ENCODE measurements around the gene SPTBN5. TPM values are rescaled to one million over a fixed set of nuclear protein-coding genes. Genes with fewer than 3 reads are reported as not detected.

The SPTBN5 gene
- total RNA-seq, 2 experiments from 2014 or later = 0.54 to 0.91 TPM

GRCh38 chr15:41848631-41849030 lies 45.2 kb downstream of the SPTBN5 start:
- Mint-ChIP-seq H3K27ac (no peak overlapping the region), H3K36me3 (peaks cover 1% of the 10 kb centered on the region), H3K9me3 (ENCODE audit: low read depth) (no peaks in the 10 kb centered on the region), H3K27me3 (no peaks in the 10 kb centered on the region), H3K4me1 (peaks cover 3% of the 10 kb centered on the region), H3K4me3 (no peak overlapping the region)
- no peak for DNase-seq
- CTCF ChIA-PET = no interaction called here
- ATAC-seq = no peak

DNA sequence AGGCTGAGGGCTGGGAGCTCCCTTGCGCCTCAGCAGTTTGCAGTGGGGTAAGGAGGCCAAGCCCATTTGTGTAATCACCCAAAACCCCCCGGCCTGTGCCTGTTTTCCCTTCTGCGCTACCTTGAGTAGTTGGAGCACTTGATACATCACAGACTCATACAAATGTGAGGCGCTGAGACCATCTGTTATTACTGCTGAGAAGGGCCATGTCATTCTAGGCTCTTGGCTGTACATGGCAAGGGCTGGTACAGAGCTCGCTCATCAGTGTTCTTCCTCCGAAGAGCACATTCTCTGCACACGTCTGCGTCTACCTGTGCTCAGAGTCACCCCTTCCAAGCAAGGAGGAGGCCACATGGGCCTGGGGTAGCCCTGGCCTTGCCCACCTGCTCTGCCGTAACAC lies 45.9 kb downstream of the SPTBN5 start:
- Mint-ChIP-seq H3K27ac (no peak overlapping the region), H3K27me3 (no peaks in the 10 kb centered on the region), H3K36me3 (peaks cover 1% of the 10 kb centered on the region), H3K4me1 (peaks cover 3% of the 10 kb centered on the region), H3K9me3 (ENCODE audit: low read depth) (no peaks in the 10 kb centered on the region), H3K4me3 (no peak overlapping the region)
- DNase-seq = no peak
- ATAC-seq = no peak
- CTCF ChIA-PET = interaction anchor here (1.9 kb wide), 1 partner anchor 74 kb away, joined by 4 read pairs; the partner anchor contains the start of gene MAPKBP1

DNA sequence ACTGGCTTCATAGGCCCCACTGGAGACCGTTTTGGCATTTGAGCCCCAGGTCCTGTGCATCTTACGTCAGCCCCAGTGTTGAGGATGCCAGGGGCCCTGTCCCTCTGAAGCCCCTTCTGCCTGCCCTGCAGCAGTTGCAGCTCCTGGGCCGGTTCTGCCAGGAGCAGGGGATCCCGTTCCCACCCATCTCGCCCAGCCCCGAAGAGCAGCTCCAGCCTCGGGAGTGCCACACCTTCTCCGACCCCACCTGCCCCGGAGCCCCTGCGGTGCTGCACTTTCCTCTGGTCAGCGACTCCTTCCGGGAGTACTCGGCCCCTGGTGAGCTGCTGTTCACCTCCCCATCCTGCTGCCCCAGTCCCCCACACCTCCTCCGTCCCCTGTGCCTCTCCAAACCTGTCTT lies 46.6 kb downstream of the SPTBN5 start:
- Mint-ChIP-seq H3K9me3 (ENCODE audit: low read depth) (no peaks in the 10 kb centered on the region), H3K36me3 (peaks cover 1% of the 10 kb centered on the region), H3K27ac (no peak overlapping the region), H3K4me3 (no peak overlapping the region), H3K4me1 (peaks cover 3% of the 10 kb centered on the region), H3K27me3 (no peaks in the 10 kb centered on the region)
- CTCF ChIA-PET = interaction anchor here (1.9 kb wide), 1 partner anchor 74 kb away, joined by 4 read pairs; the partner anchor contains the start of gene MAPKBP1
- ATAC-seq (no peak), DNase-seq (no peak)

- CTCF ChIA-PET = interaction anchor here (0.9 to 1.6 kb wide), 2 partner anchors 13 to 56 kb away, joined by 3 to 6 read pairs; no protein-coding TSS in a partner anchor
- no peak for ATAC-seq
- DNase-seq = no peak
- Mint-ChIP-seq H3K27ac (no peak overlapping the region), H3K36me3 (peaks cover 1% of the 10 kb centered on the region), H3K4me3 (no peak overlapping the region), H3K9me3 (ENCODE audit: low read depth) (no peaks in the 10 kb centered on the region), H3K27me3 (no peaks in the 10 kb centered on the region), H3K4me1 (peaks cover 3% of the 10 kb centered on the region)
Measured at GRCh38 chr15:41844814-41845213, 49.0 kb downstream of the SPTBN5 start.

- Mint-ChIP-seq H3K27ac (no peak overlapping the region), H3K4me1 (peaks cover 2% of the 10 kb centered on the region), H3K4me3 (no peak overlapping the region), H3K9me3 (ENCODE audit: low read depth) (no peaks in the 10 kb centered on the region), H3K27me3 (no peaks in the 10 kb centered on the region), H3K36me3 (peaks cover 1% of the 10 kb centered on the region)
- ATAC-seq (no peak), DNase-seq (no peak)
- CTCF ChIA-PET = no interaction called here
Measured at GRCh38 chr15:41843571-41843970, 50.3 kb downstream of the SPTBN5 start.

DNA sequence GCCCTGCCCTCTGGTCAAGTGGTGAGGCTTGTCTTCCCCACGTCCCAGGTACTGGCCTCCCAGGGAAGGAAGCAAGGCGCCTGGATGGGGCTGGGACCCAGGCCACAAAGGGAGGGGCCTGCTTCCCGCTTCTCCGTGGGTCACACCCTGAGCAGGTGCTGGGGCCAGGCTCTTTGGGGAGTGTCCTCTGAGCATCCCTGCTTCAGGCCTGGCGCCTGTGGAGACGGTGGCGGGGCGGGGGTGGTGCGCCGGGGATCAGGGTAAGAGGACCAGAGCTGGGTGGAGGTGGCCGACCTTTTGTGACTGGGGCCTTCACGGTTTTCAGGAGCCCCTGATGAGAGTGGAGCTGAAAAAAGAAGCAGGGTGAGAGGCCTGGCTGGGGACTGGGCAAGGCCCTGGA lies 51.6 kb downstream of the SPTBN5 start:
- Mint-ChIP-seq H3K36me3 (no peaks in the 10 kb centered on the region), H3K4me3 (no peak overlapping the region), H3K27ac (no peak overlapping the region), H3K9me3 (ENCODE audit: low read depth) (no peaks in the 10 kb centered on the region), H3K4me1 (no peaks in the 10 kb centered on the region), H3K27me3 (no peaks in the 10 kb centered on the region)
- DNase-seq (no peak), ATAC-seq (peak; percentile 9)
- CTCF ChIA-PET = interaction anchor here (1.9 kb wide), 1 partner anchor 11 kb away, joined by 4 read pairs; no protein-coding TSS in a partner anchor

DNA sequence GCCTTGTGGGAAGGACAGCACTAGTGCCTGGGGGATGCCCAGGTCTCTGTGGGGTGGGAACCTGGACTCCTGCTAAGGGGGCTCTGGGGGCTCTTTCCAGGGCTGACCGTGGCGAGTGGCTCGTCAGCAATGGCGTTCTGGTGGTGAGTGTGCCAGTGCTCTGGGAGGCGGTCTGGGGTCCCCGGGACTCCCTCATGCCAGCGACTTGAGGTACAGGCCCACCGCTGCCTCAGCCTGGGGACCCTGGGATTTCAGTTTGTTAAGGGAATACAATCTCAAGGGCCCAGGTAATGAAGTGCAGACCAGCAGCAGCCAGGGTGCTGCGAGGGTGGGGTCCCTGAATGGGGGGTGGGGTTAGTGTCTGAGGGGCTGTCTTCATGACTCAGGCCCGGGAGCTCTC lies 52.7 kb downstream of the SPTBN5 start:
- CTCF ChIA-PET = interaction anchor here (1.9 kb wide), 1 partner anchor 10 kb away, joined by 4 read pairs; no protein-coding TSS in a partner anchor

DNA sequence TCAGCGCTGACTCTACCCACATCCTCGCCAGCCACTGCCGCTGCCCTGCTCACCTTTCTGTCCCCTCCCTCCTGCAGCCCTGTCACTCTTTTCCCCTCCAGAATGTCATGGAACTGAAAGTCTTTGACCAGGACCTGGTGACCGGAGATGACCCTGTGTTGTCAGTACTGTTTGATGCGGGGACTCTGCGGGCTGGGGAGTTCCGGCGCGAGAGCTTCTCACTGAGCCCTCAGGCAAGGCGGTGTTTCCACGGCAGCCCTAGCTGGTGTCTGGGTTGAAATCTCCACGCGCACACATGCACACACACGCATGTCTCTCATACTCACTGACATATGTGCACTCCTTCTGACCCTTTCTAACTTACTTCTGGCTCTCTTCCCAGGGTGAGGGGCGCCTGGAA lies 53.2 kb downstream of the SPTBN5 start:
- DNase-seq = no peak
- CTCF ChIA-PET = interaction anchor here (1.9 kb wide), 1 partner anchor 9 kb away, joined by 4 read pairs; no protein-coding TSS in a partner anchor
- no peak overlapping the region for H3K27ac Mint-ChIP-seq
- no peak for ATAC-seq
- H3K27me3 Mint-ChIP-seq = no peaks in the 10 kb centered on the region
- H3K36me3 Mint-ChIP-seq = no peaks in the 10 kb centered on the region
- no peaks in the 10 kb centered on the region for H3K9me3 Mint-ChIP-seq (ENCODE audit: low read depth)
- no peak overlapping the region for H3K4me3 Mint-ChIP-seq
- H3K4me1 Mint-ChIP-seq = peaks cover 2% of the 10 kb centered on the region

More for the DNA sequence above, 52.7 kb downstream of the SPTBN5 start:
- H3K4me1 Mint-ChIP-seq = no peaks in the 10 kb centered on the region
- DNase-seq (no peak), ATAC-seq (no peak)
- no peaks in the 10 kb centered on the region for H3K36me3 Mint-ChIP-seq
- no peak overlapping the region for H3K27ac Mint-ChIP-seq
- H3K9me3 Mint-ChIP-seq (ENCODE audit: low read depth) = no peaks in the 10 kb centered on the region
- no peaks in the 10 kb centered on the region for H3K27me3 Mint-ChIP-seq
- no peak overlapping the region for H3K4me3 Mint-ChIP-seq

GRCh38 chr15:41839781-41840491 lies 53.9 kb downstream of the SPTBN5 start:
- no peaks in the 10 kb centered on the region for H3K9me3 Mint-ChIP-seq (ENCODE audit: low read depth)
- H3K27ac Mint-ChIP-seq = no peak overlapping the region
- peaks cover 2% of the 10 kb centered on the region for H3K4me1 Mint-ChIP-seq
- H3K27me3 Mint-ChIP-seq = no peaks in the 10 kb centered on the region
- ATAC-seq (no peak), DNase-seq (no peak)
- no peak overlapping the region for H3K4me3 Mint-ChIP-seq
- CTCF ChIA-PET = no interaction called here
- H3K36me3 Mint-ChIP-seq = no peaks in the 10 kb centered on the region

DNA sequence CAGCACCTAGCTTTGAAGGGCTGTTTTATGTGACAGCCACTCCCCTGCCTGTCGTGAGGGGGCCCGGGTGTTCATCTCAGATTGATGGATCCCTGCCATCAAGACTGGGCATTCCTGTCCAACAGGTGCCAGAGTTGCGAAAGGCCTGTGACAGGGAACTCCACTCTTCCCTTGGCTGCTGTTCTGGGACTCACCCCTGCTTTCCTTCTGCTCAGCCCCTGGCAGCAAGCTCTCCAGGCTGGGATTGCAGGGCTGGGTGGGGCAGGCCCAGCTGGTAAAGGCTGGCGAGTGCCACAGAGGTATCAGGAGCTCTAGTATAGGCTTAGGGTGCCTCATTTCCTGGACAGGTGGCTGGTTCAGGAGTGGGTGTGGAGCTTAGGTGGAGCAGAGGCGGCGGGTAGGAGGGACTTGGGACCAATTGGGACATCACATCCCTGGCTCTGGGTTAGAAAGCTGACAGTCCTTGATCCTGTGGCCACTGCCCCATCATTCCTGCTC lies 55.4 kb downstream of the SPTBN5 start, which contains the start of gene PLA2G4B:
Gene PLA2G4B, plus strand, starts transcription at position 448 of the 498 bp plus-strand sequence. CDS start 67 bp downstream, outside the sequence.
- no peak for DNase-seq
- no peaks in the 10 kb centered on the region for H3K27me3 Mint-ChIP-seq
- peaks cover 2% of the 10 kb centered on the region for H3K4me1 Mint-ChIP-seq
- no peak for ATAC-seq
- CTCF ChIA-PET = interaction anchor here (0.6 to 1.3 kb wide), 4 partner anchors 23 to 210 kb away, joined by 3 read pairs; no protein-coding TSS in a partner anchor
- H3K9me3 Mint-ChIP-seq (ENCODE audit: low read depth) = no peaks in the 10 kb centered on the region
- no peak within 1 kb of the TSS for H3K27ac Mint-ChIP-seq
- H3K36me3 Mint-ChIP-seq = no peaks in the 10 kb centered on the region
- H3K4me3 Mint-ChIP-seq = no peak within 1 kb of the TSS

DNA sequence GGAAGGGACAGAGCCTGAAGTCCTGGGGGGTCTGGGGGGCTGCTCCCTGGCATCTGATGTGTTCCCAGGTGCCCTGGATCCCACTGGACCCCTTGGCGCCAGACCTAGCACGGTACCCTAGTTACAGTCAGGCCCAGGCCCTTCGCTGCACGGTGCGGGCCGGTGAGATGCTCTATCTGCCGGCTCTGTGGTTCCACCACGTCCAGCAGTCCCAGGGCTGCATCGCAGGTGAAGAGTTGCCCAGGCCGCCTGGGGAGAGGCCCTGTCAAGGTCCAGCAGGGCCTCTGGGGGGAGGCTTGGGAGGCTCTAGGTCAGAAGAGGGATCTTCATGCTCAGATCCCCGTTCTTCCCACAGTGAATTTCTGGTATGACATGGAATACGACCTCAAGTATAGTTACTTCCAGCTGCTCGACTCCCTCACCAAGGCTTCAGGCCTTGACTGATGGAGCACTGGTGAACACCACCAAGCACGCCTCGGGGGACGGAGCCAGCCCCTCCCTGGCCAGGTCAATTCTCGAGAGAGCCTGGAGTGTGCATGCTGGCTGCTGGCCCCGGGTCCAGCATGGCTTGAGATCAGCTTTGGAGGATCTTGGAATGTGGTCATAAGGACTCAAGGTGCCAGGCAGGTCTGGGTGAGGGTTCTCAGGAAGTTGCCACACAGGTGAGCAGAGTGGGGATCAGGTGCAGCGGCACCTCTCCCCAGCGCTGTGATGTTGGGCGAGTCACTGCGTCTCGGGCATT lies 57.0 kb downstream of the SPTBN5 start:
- no peaks in the 10 kb centered on the region for H3K9me3 Mint-ChIP-seq (ENCODE audit: low read depth)
- CTCF ChIA-PET = interaction anchor here (1.3 kb wide), 1 partner anchor 25 kb away, joined by 3 read pairs; no protein-coding TSS in a partner anchor
- no peaks in the 10 kb centered on the region for H3K27me3 Mint-ChIP-seq
- ATAC-seq (no peak), DNase-seq (no peak)
- H3K36me3 Mint-ChIP-seq = peaks cover 2% of the 10 kb centered on the region
- peaks cover 15% of the 10 kb centered on the region for H3K4me1 Mint-ChIP-seq
- no peak overlapping the region for H3K27ac Mint-ChIP-seq
- no peak overlapping the region for H3K4me3 Mint-ChIP-seq

GRCh38 chr15:41836073-41836472 lies 57.8 kb downstream of the SPTBN5 start:
- H3K4me1 Mint-ChIP-seq = peaks cover 23% of the 10 kb centered on the region
- no peaks in the 10 kb centered on the region for H3K9me3 Mint-ChIP-seq (ENCODE audit: low read depth)
- no peak overlapping the region for H3K27ac Mint-ChIP-seq
- peaks cover 4% of the 10 kb centered on the region for H3K36me3 Mint-ChIP-seq
- ATAC-seq = no peak
- no peaks in the 10 kb centered on the region for H3K27me3 Mint-ChIP-seq
- H3K4me3 Mint-ChIP-seq = no peak overlapping the region
- no peak for DNase-seq
- CTCF ChIA-PET = no interaction called here

DNA sequence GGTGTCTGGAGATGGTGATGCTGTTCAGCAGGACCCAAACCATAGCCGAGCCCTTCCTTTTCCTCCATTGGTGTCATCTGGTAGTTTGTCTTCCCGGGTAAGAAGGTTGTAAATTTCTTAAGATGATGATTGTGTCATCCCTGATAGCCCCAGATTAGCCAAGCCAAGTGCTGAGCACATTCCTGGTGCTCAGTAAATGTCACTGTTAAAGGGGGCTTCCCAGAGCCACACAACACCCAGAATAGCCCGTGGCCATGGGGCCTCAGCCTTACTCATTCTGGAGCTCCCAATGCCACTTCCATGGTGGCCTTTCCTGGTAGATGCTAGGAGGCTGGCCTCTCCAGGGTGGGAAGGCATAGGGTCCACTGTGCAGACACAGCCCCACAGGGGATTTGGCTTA lies 59.8 kb downstream of the SPTBN5 start:
- peaks cover 34% of the 10 kb centered on the region for H3K4me1 Mint-ChIP-seq

More for the DNA sequence above, 59.8 kb downstream of the SPTBN5 start:
- no peak for ATAC-seq
- H3K9me3 Mint-ChIP-seq (ENCODE audit: low read depth) = no peaks in the 10 kb centered on the region
- peaks cover 2% of the 10 kb centered on the region for H3K27me3 Mint-ChIP-seq
- DNase-seq = no peak
- no peak overlapping the region for H3K4me3 Mint-ChIP-seq
- H3K36me3 Mint-ChIP-seq = peaks cover 4% of the 10 kb centered on the region
- H3K27ac Mint-ChIP-seq = no peak overlapping the region
- CTCF ChIA-PET = interaction anchor here (0.9 kb wide), 1 partner anchor 60 kb away, joined by 3 read pairs; the partner anchor contains the start of gene MAPKBP1
